Colon (tissue), 2 donors: ENCODE measurements around the gene ADGRL1.
"Not testable (repeated sequence)": the region's sequence is repeated elsewhere in the genome, so short reads cannot be mapped to it uniquely, and the experiment has no call there.

Experiments
- FAIRE-seq: peaks from 2 replicates; lab custom pipeline; 2012; peaks lifted over from hg19 to GRCh38; lab: Jason Lieb, UNC
- donor health status: control.
- donor health status: control.

Gene ADGRL1

DNA sequence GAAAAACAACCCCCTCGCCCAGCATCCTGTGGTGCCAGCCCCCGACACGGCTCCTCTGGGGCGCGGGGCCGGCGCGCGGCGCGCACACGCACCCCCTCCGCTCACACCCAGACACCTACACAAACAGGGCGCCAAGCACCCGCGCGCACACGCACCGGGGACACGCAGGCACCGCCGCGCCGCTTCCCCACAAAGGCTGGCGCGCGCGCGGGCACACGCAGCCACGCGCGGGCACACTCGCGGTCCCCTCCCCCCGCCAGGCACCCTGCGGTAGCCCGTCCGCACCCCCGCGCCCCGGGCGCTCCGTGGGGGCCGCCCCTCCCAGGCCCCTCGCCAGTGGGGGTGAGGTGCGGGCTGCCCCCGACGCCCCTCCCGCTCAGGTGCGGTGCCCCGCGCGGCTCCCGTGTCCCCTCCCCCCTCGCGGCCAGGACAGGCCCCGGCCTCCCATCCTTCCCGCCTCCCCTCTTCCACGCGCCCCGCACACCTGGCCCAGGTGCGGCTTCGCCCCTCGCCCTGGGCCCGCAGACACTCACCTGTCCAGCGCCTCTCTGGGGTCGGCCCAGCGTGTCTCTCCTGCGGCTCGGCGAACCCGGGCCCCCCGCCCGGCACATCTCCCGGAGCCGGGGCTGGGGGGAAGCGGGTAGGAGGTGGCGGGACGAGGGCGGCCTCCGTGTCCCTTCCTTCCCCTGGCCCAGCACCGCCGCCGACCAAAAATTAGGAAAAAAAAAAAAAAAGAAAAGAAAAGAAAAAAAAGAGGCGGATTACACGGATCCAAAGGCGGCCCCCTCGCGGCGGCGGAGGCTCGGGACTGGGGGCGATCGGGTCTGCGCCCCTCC lies at the start of gene ADGRL1:
TSS of gene ADGRL1 (minus strand) at position 718 of the 836 bp plus-strand sequence. CDS start 22,567 bp downstream, outside the sequence.
- not testable (repeated sequence) for FAIRE-seq

DNA sequence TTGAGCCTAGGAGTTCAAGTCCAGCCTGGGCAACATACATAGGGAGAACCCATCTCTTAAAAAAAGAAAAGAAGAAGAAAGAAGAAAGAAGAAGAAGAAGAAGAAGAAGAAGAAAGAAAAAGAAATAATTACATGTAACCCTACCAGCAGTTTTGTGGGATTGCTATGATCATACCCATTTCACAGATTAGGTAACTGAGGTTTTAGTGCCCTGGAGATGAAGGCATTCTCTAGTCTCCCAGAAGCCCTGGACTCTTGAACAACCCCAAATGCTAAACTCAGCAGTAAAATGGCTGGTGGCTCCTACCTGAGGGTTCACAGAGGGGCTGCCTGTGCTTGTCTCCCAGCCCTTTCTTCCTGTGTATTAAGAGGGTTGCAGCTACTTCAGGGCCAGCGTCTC lies 49.3 kb upstream of the ADGRL1 start:
- FAIRE-seq, result not testable (repeated sequence)

DNA sequence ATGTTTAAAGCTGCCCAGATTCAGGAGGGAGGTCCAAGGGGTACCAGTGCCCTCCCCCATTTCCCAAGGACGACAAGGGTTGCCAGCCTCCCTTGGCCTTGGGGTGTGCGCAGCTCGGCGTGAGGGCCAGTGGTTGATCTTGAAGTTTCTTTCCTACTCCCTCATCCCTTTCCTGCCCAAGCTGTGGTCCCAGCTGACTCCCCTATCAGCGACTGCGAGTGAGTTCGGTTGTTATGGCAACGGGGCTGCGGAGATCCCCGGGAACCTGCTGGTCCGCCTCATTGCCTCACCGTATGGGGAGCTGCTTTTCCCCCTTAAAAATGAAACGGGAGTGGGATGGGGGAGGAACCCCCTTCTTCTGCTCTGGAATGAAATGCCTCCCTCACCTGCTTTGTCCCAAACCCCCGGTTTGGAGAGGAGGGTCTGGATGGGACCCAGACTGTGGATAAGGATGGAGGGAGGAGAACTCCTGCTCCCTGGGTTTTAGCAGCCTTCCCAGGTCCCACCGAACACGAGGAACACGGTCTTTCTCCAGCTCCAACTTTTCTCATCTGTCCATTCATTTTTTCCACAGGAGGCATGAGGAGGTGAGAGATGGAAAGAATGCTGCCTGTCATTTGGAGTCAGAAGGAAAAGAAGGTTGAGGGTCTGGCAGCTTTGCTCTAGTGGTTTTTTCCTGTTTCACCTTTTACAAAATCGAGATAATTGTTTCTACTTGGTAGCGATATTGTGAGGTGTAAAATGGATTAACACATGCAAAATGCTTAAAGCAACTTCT lies 48.0 kb upstream of the ADGRL1 start:
- FAIRE-seq, result not testable (repeated sequence)

DNA sequence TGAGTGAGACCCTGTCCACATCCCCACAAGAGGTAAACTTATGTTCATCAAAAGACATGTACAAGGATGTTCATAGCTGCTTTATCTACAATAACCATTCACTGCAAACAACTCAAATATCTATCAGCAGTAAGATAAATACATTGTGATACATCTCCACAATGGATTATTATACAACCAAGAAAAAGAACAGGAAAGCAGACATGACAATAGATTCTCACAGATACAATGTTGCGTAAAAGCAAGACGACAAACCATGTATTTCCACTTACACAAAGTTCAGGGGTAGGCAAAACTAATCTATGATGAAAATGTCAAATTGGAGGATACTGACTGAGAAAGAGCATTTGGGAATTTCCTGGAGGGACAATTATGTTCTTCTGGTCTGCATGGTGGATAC lies 46.2 kb upstream of the ADGRL1 start:
- FAIRE-seq, result not testable (repeated sequence)

DNA sequence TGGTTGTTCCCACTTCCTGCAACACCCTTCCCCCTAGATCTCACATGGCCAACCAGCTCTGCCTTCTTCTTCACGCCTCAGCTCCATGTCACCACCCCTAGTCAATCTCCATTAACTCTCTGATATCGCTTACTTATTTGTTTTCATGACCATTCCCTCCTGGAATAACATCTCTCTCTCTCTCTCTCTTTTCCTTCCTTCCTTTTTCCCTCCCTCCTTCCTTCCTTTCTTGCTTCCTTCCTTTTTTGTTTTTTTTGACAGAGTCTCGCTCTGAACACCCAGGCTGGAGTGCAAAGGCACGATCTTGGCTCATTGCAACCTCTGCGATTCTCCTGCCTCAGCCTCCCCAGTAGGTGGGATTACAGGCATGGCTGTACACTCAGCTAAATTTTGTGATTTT lies 44.9 kb upstream of the ADGRL1 start:
- no peak for FAIRE-seq

DNA sequence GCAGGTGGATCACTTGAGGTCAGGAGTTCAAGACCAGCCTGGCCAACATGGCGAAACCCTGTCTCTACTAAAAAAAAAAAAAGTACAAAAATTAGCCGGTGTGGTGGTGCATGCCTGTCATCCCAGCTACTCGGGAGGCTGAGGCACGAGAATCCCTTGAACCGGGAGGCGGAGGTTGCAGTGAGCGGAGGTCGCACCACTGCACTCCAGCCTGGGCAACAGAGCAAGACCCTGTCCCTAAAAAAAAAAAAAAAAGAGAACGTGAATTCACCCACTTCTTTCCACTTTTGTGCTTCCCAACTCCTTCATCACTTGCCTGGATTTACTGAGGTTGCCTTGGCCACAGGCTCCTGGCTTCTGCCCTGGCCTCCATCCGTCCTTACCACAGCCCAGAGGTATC lies 44.3 kb upstream of the ADGRL1 start:
- not testable (repeated sequence) for FAIRE-seq

DNA sequence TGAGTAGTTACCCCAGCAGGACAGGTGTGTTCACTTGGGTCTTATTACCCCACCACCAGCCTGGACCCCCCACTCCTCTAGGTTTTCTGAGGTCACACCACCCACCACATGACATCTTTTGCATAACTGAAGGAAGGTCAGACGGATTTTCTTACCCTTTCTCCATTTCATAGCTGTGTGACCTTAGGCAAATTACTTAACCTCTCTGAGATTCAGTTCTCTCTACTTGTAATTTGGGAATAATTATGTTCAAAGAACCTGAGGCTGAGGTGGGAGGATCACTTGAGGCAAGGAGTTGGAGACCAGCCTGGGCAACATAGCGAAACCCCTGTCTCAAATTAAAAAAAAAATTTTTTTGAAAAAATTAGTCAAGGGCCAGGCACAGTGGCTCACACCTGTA lies 43.9 kb upstream of the ADGRL1 start:
- not testable (repeated sequence) for FAIRE-seq

DNA sequence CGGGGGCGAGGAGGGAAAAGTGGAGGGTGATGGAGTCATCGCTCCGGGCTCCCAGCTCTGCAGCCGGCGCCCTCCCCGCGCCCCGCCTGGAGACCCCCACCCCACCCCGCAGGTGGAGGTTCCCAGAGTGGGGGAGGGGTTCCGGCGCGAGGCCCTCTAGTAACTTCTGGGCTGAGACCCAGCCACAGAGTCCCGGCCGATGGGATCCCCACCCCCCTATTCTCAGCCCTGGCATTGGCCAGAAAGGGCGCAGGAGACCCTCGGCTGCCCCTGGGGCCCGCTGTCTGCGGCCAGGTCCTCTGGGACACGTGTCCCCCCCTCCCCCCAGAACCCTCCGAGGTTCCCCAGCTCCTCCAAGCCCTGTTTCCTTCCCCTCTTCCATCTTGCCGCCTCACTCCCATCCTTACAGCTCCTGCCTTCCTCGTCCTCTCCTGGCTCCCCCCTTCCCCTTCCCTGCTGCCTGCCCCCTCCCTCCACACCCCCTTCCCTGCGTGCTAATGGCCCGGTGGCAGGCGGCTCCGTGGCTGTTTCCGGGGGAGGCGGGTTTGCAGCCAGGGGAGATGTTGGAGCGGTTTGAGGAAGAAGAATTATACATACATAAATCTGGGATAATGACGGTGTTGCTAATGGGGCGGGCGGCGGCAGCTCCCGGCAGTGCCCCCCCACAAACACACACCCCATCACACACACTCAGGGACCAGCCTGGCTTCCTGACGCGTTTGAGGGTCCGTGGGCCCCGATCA lies 43.2 kb upstream of the ADGRL1 start:
- not testable (repeated sequence) for FAIRE-seq

DNA sequence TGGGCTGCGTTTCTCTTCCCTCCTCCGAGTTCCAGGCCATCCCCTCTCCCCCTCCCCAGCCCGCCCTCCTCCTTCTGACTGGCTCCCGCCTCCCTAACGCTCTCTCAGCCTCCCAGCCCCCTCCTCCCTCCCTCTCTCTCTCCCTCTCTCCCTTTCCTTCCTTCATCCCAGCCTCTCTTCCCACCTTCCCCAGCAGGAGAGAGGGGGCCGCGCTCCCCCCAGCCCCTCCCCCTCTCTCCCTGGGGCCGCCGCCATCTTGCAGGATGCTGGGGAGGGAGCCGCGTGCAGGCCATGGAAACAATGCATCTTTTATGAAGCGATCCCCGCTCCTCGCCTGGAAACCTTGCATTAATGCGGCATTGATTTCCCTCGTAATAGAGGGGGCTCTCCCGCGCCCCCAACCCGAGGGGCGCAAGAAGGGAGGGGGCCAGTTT lies 42.6 kb upstream of the ADGRL1 start:
- no peak for FAIRE-seq

DNA sequence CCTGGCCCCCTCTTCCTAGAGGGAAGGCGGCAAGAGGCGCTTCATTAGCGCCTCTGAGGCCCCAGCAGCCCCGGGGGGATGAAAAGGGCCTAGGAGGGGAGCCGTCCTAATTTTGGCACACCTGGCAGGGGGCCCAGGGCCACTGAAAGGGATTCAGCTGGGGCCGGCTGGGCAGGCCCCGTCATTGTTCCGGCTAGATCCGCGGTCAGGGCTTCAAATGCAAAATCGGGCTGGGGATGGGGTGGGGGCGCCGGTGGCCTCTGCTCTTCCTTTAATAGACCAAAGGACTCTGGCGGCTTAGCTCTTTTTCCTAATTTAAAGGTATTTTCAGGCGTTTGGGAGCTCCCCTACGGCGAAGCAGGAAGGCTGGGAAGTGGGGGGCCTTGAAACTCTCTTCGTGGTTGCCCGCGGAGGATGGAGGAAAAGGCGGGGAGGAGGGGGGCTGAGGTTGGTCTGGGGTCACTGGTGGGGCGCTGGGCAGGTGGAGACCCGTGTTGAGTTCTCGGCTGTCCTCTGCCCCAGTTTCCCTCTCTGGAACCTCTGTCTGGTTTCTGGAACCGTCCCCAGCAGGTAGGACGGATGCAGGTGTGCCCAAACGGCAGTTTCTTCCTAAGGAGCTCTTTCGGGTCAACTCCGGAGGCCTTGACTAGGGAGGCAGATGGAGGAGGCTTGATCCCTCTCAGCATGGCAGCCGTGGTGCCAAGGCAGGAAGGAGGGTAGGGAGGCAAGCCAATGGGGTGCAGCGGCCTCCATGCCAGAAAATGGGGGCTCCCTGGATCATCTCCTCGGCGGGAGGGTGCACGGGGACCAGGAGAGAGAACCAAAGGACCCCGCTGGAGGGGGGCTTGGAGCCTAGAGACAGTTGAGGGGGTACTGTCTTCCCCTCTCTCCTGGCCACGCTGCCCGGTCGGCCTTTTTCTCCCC lies 41.8 kb upstream of the ADGRL1 start:
- FAIRE-seq, result not testable (repeated sequence)

DNA sequence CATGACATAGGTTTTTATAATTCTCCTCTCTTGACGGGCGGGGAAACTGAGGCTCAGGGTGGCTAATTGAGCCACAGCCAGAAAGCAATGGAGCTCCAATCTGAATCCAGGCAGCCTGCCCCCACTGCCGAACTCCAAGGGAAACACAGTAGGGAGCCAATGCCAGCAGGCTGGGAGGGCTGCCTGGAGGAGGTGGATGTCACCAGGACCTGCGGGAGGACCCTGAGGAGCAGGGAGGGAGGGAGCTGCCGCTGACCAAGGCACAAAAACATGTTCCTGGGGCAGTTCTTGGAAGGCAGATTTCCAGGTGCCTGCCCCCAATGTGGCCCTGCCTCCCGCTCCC lies 41.2 kb upstream of the ADGRL1 start:
- FAIRE-seq, result not testable (repeated sequence)

DNA sequence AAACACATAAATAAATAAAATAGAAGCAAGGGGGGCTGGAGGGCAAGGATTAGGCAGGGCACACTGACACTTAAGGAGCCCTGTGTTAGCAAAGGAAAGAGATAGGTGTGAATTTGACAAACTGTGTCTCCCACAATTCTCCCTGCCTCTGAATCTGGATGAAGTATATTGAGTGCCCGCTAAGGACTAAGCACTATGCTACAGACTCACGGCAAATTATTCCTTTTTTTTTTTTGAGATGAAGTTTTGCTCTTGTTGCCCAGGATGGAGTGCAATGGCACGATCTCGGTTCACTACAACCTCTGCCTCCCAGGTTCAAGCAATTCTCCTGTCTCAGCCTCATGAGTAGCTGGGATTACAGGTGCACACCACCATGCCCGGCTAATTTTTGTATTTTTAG lies 38.4 kb upstream of the ADGRL1 start:
- not testable (repeated sequence) for FAIRE-seq

DNA sequence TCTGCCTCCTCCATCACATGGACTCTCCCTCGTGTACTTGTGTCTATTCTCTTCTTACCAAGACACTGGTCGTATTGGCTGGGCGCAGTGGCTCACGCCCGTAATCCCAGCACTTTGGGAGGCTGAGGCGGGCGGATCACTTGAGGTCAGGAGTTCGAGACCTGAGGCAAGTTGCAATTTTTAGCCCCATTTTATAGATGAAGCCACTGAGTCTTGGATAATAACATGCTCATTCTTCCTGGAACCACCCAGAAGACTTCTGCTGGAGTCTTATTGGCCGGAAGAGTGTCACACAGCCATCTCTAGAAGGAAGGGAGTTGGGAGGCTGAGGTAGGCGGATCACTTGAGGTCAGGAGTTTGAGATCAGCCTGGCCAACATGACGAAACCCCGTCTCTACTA lies 37.7 kb upstream of the ADGRL1 start:
- not testable (repeated sequence) for FAIRE-seq

DNA sequence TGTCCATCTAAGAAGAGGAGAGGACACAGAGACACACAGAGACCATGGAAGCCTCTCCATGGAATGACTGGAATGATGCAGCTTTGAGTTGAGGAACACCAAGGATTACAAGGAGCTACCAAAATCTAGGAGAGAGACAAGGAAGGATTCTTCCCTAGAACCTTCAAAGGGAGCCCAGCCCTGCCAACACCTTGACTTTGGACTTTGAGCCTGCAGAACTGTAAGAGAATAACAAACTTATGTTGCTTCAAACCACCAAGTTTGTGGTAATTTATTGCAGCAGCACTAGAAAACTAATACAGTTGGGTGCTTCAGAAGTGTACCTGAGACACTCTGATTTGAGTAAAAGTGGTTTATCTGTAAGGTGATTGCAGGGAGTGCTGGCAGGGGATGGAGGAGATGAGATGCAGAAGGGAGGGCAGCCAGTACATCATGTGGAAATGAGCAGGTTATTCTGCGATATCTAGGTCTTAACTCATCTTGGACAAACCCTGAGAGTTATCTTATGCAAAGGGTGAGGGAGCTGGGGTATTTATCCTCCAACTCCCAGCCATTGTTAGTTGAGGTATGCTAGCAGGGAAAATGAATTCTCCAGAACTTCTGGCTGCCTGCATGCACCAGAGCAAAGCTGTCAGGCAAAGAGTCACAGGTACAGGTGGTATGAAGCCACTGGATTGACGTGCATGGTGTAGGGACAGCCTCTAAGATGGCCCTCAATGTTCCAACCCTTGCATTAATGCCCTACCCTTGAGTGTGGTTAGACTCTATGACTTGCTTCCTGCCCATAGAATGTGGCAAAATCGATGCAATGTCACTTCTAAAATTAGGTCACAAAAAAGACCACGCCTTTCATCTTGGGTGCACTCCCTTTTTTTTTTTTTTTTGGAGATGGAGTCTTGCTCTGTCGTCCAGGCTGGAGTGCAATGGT lies 31.3 kb upstream of the ADGRL1 start:
- no peak for FAIRE-seq

DNA sequence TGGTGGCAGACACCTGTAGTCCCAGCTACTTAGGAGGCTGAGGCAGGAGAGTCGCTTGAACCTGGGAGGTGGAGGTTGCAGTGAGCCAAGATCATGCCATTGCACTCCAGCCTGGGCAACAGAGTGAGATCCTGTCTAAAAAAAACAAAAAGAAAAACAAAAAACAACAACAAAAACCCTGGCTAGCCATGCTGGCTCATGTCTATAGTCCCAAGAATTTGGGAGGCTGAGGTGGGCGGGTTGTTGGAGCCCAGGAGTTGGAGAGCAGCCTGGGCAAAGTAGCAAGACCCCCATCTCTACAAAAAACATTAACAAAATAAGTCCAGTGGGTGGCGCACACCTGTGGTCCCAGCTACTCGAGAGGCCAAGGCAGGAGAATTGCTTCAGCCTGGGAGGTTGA lies 27.0 kb upstream of the ADGRL1 start:
- FAIRE-seq, result not testable (repeated sequence)

DNA sequence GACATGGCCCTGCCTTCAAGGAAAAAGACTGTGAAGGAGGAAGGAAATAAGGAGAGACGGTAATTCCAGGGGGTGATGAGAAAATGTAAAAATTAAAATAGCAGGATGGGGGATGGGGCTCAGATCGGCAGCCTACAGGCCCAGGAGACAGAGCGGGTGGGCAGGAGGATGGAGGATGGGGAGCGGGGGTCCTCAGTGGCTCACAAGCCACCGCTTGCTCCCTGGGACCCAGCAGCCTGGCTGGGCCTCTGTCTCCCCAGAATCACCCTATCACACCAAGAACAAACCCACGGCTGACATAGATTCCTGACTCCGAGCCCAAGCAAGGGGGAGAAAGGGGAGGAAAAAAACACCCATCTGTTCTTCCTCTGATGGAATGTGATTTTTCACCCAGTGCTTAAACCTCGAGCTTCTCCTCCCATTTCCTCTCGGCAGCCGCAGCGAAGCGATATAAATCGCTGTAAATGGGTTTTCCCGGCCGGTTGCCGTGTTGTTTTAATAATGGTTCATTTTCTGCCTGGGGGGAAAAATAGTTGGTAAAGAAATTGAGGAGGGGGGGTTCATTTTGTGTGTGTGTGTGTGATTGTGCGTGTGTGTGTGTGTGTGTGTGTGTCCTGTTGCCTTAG lies 22.6 kb upstream of the ADGRL1 start:
- not testable (repeated sequence) for FAIRE-seq

DNA sequence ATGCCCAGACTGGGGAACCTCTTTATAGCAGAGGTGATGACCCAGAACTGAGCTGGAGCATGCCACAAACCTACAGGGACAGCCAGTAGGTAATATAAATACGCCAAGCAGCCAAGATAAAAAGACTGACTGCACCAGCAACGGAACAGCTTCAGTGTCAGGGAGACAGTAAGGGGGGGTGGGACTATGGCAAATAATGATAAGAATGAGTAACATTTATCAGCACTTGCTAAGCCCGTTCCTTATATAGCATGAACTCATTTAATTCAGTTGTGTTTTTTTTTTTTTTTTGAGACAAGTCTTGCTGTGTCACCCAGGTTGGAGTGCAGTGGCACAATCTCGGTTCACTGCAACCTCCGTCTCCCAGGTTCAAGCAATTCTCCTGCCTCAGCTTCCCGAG lies 20.5 kb upstream of the ADGRL1 start:
- not testable (repeated sequence) for FAIRE-seq

DNA sequence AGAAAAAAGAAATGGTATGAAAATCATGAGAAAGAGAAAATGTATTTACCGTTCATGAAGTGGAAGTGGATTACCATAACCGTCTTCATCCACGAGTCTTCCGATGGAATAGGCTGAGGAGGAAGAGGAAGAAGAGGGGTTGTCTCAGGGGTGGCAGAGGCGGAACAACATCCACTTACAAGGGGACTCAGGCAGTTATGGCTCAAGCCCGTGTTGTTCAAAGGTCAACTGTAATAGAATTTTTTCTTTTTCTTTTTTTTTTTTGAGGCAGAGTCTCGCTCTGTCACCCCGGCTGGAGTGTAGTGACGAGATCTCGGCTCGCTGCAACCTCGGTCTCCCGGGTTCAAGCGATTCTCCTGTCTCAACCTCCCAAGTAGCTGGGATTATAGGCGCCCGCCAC lies 16.9 kb upstream of the ADGRL1 start:
- FAIRE-seq, result no peak

DNA sequence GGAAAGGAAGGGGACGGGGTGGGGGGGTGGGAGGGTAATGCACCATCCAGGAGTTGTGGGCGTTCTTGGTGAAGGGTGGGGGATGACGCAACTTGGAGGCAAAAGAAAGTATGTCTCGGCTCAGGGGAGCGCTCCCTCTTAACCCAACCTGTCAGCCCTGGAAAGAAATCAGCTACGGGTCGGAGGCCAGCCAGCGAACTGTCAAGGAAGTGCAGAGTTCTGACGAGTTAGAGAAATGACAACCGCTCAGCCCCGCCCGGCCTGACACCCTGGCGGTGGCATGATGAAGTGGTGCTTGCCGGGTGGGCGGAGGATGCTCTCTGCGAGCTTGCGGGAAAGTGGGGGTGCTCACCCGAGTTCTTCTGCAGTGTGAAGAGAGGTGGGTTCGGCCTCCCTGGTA lies 15.4 kb upstream of the ADGRL1 start:
- not testable (repeated sequence) for FAIRE-seq
